Kidney epithelial cell (primary cell): Measurements from ENCODE around the gene AADAT. TPM values are rescaled to one million over a fixed set of nuclear protein-coding genes. Genes with fewer than 3 reads are reported as not detected.

ENCODE experiments used
- DNase-seq: peaks from one replicate; pipeline ENCODE4 v3.0.0-alpha.2; 2010; ENCODE audit warnings: low read depth
- H3K27me3 ChIP-seq: 2 replicates; pipeline ENCODE4 v1.6.0; 2011; ENCODE audit warnings: low read length; ENCODE audit not compliant: control insufficient read depth, insufficient read depth
- H3K36me3 ChIP-seq: 2 replicates; pipeline ENCODE4 v1.5.1; 2011; ENCODE audit warnings: low read length; ENCODE audit not compliant: control insufficient read depth, insufficient read depth
- H3K4me3 ChIP-seq: 2 replicates; pipeline ENCODE4 v1.5.1; 2011; ENCODE audit warnings: low read depth, mild to moderate bottlenecking, control low read depth, low read length
- CTCF ChIP-seq: IDR thresholded peaks from 2 replicates; pipeline ENCODE4 v1.5.1; 2011; ENCODE audit warnings: mild to moderate bottlenecking, moderate library complexity, low read length, control low read depth, inconsistent platforms; ENCODE audit not compliant: insufficient read depth, poor library complexity, severe bottlenecking
- total RNA-seq: library from RNA; depleted of rRNA; stranded (reverse); fragments of >200 nt; gene quantifications from 2 replicates; pipeline ENCODE4 v1.2.3, GENCODE V29; 2015

Gene AADAT
- total RNA-seq, 1 donor from 2014 or later, result 13.7 TPM

- no peak overlapping the region for H3K4me3 ChIP-seq
- DNase-seq, result no peak
- TF ChIP-seq CTCF, result no peak
- H3K36me3 ChIP-seq, result no peaks in the 10 kb centered on the region
- H3K27me3 ChIP-seq, result no peaks in the 10 kb centered on the region
Measured at GRCh38 chr4:170014359-170015011, 75.3 kb downstream of the AADAT start.

GRCh38 chr4:170012629-170012958 is 77.2 kb downstream of the AADAT start:
- Histone ChIP-seq H3K27me3 (no peaks in the 10 kb centered on the region), H3K4me3 (no peak overlapping the region), H3K36me3 (no peaks in the 10 kb centered on the region)
- no peak for TF ChIP-seq CTCF
- no peak for DNase-seq

DNA sequence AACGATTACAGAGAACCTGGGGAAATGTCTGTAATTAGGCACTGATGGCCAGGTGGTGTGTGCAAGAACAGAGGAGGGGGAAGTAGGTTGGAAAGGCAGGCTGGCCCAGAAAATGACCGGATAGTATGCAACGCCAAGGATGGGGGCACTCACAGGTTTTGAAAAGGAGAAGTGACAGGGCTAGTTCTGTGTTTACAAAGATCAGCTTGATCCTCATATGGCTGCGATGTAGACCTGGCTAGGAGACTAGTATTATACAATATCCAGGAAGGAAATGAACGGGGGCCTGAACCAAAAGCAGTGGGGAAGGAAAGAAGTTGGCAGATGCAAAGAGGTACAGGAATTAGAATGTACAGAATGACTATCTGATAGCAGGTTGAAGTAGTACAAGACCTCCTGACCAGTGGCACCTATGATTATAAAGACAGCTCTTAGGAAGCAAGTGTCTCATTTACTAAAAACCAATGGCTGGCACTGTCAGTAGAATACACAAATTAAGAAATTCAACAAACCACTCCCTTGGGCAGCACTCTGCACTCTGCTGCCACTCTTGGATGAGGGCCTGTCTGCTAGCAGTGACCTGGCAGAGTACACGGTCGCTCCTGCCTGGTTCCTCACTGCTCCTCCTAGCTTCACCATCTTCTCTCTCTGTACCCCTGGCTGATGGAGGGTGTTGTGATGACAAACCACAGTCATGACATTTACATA is 77.7 kb downstream of the AADAT start:
- no peak for DNase-seq
- Histone ChIP-seq H3K36me3 (no peaks in the 10 kb centered on the region), H3K4me3 (no peak overlapping the region), H3K27me3 (no peaks in the 10 kb centered on the region)
- no peak for TF ChIP-seq CTCF

Other genes with a start within 250 kb of the AADAT start
- gene MFAP3L, start 63.6 kb downstream of the AADAT start, total RNA-seq, result 14.2 and 17.4 TPM in 2 replicates